SH-SY5Y (cell line): ENCODE results near the gene ZNF638.

Source experiments
- GATA2 ChIP-seq: IDR thresholded peaks from 2 replicates; pipeline ENCODE4 v1.6.1; 2011; ENCODE audit warnings: mild to moderate bottlenecking, low read depth, low read length
- GATA3 ChIP-seq: IDR thresholded peaks from 2 replicates; pipeline ENCODE4 v1.6.1; 2011; ENCODE audit warnings: low read depth, mild to moderate bottlenecking, low read length, moderate library complexity

ZNF638 gene

DNA sequence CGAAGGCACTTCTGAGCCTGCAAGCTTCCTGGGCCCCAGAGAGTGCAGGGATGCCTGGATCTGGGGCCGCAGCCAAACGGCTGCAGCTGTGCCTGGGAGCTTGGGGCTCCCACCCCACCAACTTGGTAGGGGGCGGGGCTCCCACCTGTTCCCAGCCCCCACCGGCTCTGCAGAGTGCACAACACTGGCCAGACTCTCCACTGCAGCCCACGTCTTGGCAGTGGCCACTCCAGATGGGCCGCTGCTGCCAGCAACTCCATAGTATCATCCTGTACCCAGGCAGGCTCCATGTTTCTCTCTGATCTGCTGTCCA, 131.7 kb downstream of the ZNF638 start:
- TF ChIP-seq GATA2 (no peak), GATA3 (no peak)

DNA sequence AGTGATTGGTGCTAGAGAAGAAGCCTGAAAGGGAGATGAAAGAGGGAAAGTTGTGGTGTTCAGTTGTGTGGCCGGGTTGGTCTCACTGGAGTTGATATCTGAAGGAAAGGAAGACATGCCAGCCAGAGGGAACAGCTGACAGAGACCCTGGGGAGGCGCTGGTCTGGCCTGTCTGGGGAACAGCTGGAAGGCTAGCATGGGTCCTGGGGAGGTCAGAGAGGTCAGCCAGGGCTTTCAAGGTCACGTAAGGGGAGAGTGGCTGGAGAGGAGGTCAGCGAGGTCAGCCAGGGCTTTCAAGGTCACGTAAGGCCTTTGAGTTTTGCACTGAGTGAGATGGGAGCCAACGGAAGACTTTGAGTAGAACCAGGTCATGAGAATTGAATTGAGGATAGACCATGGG, 132.8 kb downstream of the ZNF638 start:
- TF ChIP-seq GATA3: no peak
- TF ChIP-seq GATA2: no peak

DNA sequence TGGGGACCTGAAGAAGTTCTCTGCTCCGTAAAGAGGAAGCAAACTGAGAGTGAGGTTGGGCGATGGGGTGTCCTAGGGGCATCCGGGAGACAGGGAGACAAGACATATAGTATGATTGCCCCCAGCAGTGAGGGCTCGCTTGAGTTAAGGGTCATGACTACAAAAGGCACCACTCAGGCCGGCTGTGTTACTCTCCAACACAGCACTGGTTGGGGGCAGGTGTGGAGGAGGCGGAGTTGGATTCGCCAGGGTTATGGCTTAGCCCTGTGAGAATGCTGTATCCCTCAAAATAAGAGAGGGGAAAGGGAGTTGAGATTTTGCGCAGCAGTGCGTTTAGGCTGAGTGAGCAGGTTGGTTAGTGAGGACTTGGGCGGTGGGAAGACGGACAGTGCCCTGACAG, 133.8 kb downstream of the ZNF638 start:
- no peak for TF ChIP-seq GATA2

DNA sequence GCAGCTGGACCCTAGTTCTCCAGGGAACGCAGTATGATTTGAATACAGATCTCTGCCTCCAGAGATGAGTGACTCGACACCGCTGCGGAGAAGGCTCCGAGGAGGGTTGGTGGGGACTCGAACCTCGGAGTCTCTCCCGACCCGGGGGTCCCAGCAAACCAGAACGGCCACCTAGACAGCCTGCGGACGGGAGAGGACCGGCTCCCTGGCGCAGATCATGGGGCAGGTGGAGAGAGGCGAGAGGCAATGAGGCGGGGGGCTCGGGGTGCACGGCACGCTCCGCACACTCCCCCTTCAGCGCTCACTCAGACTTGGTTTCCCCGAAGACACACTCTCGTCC, 134.3 kb downstream of the ZNF638 start:
- no peak for TF ChIP-seq GATA3
- TF ChIP-seq GATA2: no peak

DNA sequence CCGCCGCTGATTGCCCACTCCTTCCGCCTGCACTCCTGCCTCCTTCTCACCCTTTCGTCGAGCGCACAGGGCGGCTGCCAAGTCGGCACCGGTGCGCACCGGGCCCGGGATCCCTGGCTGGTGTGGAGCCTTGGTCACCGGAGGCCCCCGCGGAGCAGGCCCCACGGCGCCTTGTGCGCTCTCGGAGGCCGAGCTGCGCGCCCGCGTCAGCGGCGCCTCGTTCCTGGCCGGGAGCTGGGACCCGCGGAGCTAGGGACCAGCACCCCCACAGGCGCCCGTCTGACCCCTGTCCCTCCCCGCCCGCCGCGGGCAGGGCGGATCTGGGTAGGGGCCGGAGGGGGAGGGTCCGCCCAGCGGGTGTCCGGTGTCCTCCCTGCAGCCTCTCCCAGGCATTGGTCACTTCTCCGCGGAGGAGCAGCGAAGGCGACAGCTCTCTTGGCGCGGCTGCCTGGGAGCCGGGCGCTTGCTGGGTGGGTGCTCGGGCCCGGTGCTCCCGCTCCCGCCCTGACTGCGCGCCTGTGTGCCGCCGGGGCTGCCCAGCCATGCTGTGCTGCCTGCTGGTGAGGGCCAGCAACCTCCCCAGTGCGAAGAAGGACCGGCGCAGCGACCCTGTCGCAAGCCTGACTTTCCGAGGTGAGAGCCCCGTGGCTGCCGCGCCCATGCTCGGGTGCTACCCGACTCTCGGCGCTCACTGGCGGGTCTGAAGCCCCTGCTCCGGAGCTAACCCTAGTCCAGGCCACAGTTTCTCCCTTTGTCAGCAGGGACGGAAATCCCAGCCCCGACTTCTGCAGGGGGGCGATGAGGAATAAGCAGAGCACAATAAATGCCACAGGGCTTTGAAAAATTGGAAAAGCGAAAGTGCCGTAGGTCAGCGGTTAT, 135.0 kb downstream of the ZNF638 start:
- TF ChIP-seq GATA2 (no peak), GATA3 (no peak)

DNA sequence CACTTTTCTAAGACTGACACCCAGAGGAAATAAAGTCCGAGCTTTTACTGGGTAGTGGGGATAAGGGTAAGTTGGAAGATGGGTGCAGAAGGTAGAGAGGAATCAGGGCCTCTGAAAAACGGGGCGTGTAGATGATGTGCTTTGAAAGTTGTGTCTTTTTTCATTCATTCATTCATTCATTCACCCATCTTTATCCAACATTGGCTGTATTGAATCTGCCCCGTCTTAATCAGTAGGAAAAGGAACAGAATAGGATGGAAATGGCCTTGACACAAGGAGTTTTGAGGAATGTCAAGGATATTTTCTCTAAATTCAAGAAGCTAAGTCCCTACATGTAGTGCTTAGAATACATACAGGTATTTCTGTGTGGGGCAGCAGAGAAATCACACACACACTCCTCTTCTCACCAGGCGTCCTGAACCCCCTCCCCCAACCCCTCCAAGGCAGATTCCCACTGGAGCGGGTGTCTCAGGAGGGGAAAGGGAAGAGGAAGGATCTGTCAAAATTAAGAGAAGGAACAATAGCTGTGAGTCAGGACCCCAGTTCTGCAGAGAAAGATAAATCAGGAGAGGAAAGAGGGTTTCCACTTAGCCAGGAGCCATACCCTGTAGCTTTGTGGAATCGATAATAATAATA, 135.7 kb downstream of the ZNF638 start:
- no peak for TF ChIP-seq GATA2
- no peak for TF ChIP-seq GATA3

DNA sequence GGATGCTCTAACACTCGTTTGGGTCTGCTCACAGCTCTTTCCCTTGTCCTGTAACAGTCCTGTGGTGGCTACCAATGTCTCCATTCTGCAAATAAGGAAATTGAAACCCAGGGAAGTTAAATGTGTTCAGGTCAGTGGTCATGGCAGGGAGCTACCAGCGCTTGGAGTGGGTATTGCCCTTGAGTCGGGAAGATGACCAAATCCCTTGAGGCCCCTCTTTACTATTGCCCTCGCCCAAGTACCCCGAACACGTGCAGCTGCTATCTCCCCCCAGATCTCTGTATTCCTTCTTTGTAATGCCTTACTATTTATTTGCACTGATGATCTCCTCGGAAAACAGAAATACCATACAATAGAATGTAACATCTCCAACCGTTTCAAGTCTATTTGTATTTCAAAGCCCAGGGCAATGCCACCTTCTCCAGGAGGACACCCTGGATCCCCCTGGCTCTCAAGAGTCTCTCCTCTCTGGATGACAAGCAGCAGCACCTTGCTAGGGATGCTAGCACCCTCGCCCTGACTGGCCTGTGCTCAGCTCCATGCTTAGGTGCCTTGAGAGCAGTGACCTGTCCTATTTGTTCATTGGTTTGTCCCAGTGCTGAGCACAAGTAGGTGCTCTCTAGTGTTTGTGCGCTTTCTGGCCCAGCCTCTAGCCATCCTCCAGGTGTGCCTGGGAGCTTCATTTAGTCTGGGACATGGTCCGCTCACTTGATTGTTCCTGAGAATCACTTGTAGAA, 136.9 kb downstream of the ZNF638 start:
- no peak for TF ChIP-seq GATA3
- no peak for TF ChIP-seq GATA2

DNA sequence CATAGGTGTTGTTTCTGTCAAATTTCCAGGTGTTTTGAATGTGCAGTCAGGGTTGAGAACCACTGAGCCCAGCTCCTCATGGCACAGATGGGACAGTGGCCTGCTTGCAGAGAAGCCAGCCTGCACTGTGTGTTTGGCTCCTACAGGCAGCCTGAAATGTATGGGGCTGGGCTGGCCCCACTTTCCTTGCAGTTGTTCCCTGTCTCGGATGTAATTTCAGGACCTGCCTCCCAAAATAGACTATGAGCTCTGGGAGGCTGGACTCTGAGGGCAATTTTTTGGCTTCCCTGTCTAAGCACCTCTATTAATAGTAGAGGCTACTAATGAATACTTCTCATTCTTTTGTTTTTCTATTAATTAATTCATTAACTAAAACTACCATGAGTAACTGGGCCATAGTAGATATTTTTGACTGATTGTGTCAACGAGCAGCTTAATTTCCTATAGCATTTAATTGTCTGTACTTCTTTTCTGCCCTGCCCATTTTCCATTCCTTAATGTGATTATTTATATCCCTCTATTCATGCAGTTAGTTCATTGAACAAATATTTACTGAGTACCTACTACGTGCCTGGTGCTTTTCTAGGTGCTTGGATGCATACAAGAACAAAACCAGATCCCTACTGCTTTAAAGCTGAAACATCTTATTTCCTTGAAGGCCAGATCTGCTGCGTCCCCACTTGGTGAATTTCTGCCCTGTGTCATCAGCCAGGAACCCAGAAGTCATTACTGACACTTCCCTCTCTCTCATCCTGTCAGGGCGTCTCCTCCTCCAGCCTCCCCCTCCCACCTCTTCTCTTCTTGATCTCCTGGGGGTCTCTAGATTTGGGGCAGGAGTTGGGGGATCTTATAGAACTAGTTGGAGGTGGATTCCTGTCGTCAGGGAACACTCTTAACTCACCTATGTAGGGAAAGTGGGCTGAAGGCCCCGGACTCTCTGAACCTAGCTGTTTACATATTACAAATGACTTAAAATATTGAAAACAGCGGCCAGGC, 138.1 kb downstream of the ZNF638 start:
- TF ChIP-seq GATA2 (no peak), GATA3 (no peak)

DNA sequence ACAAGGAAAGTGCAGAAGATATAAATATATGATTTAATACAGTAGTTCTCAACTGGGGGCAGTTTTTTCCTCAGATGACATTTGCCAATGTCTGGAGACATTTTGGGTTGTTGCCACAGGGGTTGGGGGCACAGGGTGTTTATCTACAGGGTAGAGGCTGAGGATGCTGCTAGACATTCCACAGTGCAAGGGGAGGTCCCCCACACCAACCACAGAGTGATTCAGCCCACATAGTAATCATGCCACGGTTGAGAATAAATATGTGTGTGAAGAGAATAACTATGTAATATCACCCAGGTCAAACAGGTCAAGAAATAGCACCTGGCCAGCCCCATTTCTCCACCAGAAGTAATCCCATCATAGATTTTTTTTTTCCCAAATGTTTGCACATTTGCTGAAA, 139.7 kb downstream of the ZNF638 start:
- TF ChIP-seq GATA2 (no peak), GATA3 (no peak)

DNA sequence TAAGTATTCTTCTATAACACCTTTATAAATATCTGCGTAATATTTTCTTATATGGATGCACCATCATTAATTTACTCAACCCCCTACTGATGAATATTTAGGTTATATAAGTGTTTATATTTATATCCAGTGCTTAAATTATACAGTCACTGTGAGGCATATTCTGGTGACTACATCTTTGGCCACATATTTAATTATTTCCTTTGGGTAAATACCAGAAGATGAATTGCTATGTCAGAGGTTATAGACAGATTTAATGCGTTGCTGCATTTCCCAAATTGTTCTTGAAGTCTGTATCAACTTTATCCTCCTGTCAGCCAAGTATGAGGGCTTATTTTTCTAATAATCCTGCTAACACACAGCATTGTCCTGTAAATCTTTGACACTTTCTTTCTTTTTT, 140.4 kb downstream of the ZNF638 start:
- no peak for TF ChIP-seq GATA2
- TF ChIP-seq GATA3: no peak

DNA sequence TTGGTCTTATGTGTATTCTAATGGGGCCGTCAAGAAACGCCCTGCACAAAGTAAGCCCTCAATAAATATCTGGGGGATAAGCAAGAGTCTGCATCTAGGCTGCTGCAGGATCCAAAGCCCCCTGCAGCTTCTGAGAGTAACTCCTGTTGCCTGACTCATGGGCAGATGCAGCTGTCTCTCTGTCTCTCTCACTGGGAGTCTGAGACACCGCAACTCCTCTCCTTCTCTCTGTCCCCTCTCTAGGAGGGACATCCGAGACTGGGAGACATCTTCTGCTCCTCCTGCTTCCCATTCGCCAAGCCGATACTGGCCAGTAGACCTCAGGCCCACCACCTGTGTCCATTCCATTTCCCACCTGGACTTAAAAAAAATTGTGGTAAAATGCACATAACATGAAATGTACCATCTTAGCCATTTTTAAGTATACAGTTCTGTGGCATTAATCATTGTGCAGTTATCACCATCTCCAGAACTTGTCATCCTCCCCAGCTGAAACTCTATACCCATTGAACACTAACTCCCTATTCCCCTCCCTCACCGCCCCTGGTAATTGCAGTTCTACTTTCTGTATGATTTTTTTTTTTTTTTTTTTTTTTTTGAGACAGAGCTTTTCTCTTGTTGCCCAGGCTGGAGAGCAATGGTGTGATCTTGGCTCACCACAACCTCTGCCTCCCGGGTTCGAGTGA, 141.9 kb downstream of the ZNF638 start:
- TF ChIP-seq GATA2 (no peak), GATA3 (no peak)

DNA sequence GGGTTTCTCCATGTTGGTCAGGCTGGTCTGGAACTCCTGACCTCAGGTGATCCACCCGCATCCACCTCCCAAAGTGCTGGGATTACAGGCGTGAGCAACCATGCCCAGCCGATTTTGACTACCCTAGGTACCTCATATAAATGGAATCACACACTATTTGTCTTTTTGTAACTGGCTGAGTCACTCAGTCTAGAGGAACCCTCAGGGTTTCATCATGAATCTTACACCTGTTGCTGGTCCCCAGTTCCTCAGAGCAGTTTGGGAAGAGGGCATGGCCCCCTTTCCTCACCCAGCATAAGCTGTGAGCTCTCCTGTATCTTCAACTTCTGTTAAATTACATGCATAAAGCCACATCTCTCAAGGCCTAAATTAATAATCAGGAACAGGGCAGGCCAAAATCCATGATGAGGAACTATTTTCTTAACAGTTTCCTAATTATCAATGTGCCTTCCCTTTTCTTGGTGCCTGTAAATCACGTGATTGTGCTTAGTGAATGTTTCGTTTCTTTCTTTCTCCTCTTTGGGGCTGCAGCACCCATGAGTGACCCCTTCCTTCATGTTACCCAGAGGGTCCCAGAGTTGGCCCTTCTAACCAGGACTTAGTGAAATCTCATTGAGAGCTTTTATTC, 142.6 kb downstream of the ZNF638 start:
- TF ChIP-seq GATA3 (no peak), GATA2 (no peak)

DNA sequence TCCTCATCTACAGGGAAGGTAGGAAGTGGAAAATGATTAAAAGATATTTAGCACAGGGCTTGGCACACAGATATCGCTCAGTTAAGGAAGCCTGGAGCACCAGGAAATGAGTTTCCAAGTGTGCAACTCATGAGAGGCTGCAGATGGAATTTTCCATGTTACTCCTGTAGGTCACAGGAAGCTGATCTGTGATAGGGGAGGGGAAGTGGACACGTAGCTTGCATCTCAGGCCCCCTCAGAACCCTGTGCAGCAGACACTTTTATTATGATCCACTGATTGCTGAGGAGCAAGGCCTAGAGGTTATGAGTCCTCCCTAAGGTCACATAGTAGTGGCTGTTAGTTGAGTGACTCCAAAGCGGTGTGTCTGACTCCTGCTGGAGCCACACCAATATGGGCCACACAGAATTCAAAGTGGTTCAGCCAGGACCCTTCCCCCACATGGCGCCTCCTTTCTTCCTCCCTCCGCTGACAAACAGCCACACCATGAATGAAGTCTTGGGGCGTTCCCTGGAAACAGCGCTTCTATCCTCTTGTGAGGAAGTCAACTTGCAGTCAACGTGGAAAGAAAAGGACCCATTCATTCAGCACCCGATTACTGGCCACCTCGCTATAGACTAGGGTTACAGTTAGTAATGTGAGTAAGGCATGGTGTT, 143.3 kb downstream of the ZNF638 start:
- TF ChIP-seq GATA2 (no peak), GATA3 (no peak)
